GM19238 (cell line): ENCODE measurements around the gene XIRP1.
"Not testable (repeated sequence)": the region's sequence is repeated elsewhere in the genome, so short reads cannot be mapped to it uniquely, and the experiment has no call there.

Source experiments
- DNase-seq: peaks from one replicate; pipeline ENCODE4 v3.0.0; 2011; ENCODE audit warnings: low spot score; ENCODE audit not compliant: insufficient read length

The XIRP1 gene

GRCh38 chr3:39185959-39186691, 6.3 kb downstream of the XIRP1 start:
- DNase-seq, result no peak

- DNase-seq, result no peak
Measured at GRCh38 chr3:39185326-39185958, 7.0 kb downstream of the XIRP1 start.

- no peak for DNase-seq
Measured at GRCh38 chr3:39184968-39185285, 7.5 kb downstream of the XIRP1 start.

GRCh38 chr3:39184081-39184967, 8.1 kb downstream of the XIRP1 start:
- DNase-seq, result no peak

GRCh38 chr3:39183211-39184080, 8.9 kb downstream of the XIRP1 start:
- DNase-seq, result no peak

- no peak for DNase-seq
Measured at GRCh38 chr3:39181408-39182335, 10.7 kb downstream of the XIRP1 start.

GRCh38 chr3:39180546-39181346, 11.6 kb downstream of the XIRP1 start:
- DNase-seq, result peak; percentile 90

GRCh38 chr3:39180183-39180545, 12.2 kb downstream of the XIRP1 start:
- DNase-seq, result no peak

- DNase-seq, result no peak
Measured at GRCh38 chr3:39178553-39178952, 13.8 kb downstream of the XIRP1 start.

GRCh38 chr3:39177708-39178332, 14.6 kb downstream of the XIRP1 start:
- DNase-seq, result peak; percentile 69

GRCh38 chr3:39176025-39176714, 16.2 kb downstream of the XIRP1 start:
- no peak for DNase-seq

- DNase-seq, result no peak
Measured at GRCh38 chr3:39173318-39174125, 18.9 kb downstream of the XIRP1 start.

- DNase-seq, result no peak
Measured at GRCh38 chr3:39171860-39172259, 20.5 kb downstream of the XIRP1 start.

GRCh38 chr3:39170877-39171276, 21.5 kb downstream of the XIRP1 start:
- not testable (repeated sequence) for DNase-seq

- DNase-seq, result no peak
Measured at GRCh38 chr3:39170461-39170860, 21.9 kb downstream of the XIRP1 start.

GRCh38 chr3:39169712-39170111, 22.7 kb downstream of the XIRP1 start:
- no peak for DNase-seq

GRCh38 chr3:39168156-39168780, 24.1 kb downstream of the XIRP1 start:
- DNase-seq, result no peak
